Aorta (tissue), 5 donors: Measurements from ENCODE around the gene KIFC3. TPM values are rescaled to one million over a fixed set of nuclear protein-coding genes. Genes with fewer than 3 reads are reported as not detected.
"Not testable (repeated sequence)": the region's sequence is repeated elsewhere in the genome, so short reads cannot be mapped to it uniquely, and the experiment has no call there.

Experiments used
- ATAC-seq: fragments of 200-7000 bp; cut with Tn5 transposase; one replicate; pipeline ENCODE4 v1.9.1; 2022; ENCODE audit warnings: moderate library complexity; ENCODE audit not compliant: low FRiP score
- DNase-seq, 2 donors: peaks; one replicate each; pipeline ENCODE4 v3.0.0-alpha.2; 2020
- H3K27ac ChIP-seq, 2 donors: one replicate each; pipeline ENCODE4 v1.5.1; 2013; ENCODE audit warnings: low read length in 2 of 2, mild to moderate bottlenecking in 2 of 2, moderate library complexity in 2 of 2, control low read depth in 1 of 2, inconsistent platforms in 1 of 2, low read depth in 1 of 2
- H3K27me3 ChIP-seq, 2 donors: one replicate each; pipeline ENCODE4 v1.6.1; 2013; ENCODE audit warnings: control low read depth in 1 of 2, low read length in 1 of 2, mild to moderate bottlenecking in 1 of 2, moderate library complexity in 1 of 2; ENCODE audit not compliant: insufficient read depth in 2 of 2, control insufficient read depth in 1 of 2
- H3K36me3 ChIP-seq, 2 donors: one replicate each; pipeline ENCODE4 v1.6.1; 2013; ENCODE audit warnings: control low read depth in 1 of 2, low read length in 1 of 2, mild to moderate bottlenecking in 1 of 2; ENCODE audit not compliant: insufficient read depth in 2 of 2, control insufficient read depth in 1 of 2
- H3K4me1 ChIP-seq, 2 donors: one replicate each; pipeline ENCODE4 v1.6.1; 2013; ENCODE audit warnings: low read length in 2 of 2, control low read depth in 1 of 2, mild to moderate bottlenecking in 1 of 2, moderate library complexity in 1 of 2; ENCODE audit not compliant: insufficient read depth in 2 of 2, control insufficient read depth in 1 of 2
- H3K4me3 ChIP-seq, 2 donors: one replicate each; pipeline ENCODE4 v1.5.1; 2013; ENCODE audit warnings: low read length in 2 of 2, control low read depth in 1 of 2, mild to moderate bottlenecking in 1 of 2
- H3K9me3 ChIP-seq: one replicate; pipeline ENCODE4 v1.6.1; 2013; ENCODE audit warnings: mild to moderate bottlenecking, low read length; ENCODE audit not compliant: control insufficient read depth
- WGBS, 2 donors: extraction: QIAGEN DNeasy Blood & Tissue Kit; methylation state at CpG; one replicate each; pipeline ENCODE4 v1.1.7; 2013; 5-methylcytosine and 5-hydroxymethylcytosine counted together
- intact Hi-C, 2 donors: fragments of 100-400 bp; cut with DNase I; formaldehyde crosslinking; loops; one replicate each; pipeline versions ENCODE4 v1.14.2 to v1.15.0; 2022
- polyA plus RNA-seq, 2 donors: library from polyadenylated mRNA; stranded (reverse); fragments of 200-250 nt; gene quantifications; one replicate each; pipeline ENCODE4 v1.2.3, GENCODE V29; 2013
- total RNA-seq, 2 donors: library from RNA; stranded (reverse); fragmentation: NEBNext Ultra II Directional; extraction: Animal tissue kit (Norgen Biotek cat#: 25700); gene quantifications; one replicate each; pipeline ENCODE4 v1.2.1, GENCODE V29; 2021
- donor health status: healthy with polysubstance abuse.
- donor health status: Bipolar disorder and iron deficiency.
- donor health status: DM: no; HTN: no; CAD: no.
- donor health status: DM: no; HTN: no; CAD: no.
- donor health status: DM: yes; HTN: yes; CAD: no.

Gene KIFC3
- total and polyA plus RNA-seq, 4 donors, result 27.4 to 80.1 (median 65.4) TPM

- no peak for ATAC-seq
- H3K4me1 ChIP-seq, result peaks cover 0 to 3% of the 10 kb centered on the region in 2 donors
- 0 to 6% methylated on average over 2 of the region's 2 CpGs for WGBS, 2 donors
- H3K27ac ChIP-seq, result no peak overlapping the region
- no peak for DNase-seq
- H3K4me3 ChIP-seq, result no peak overlapping the region
- no peaks in the 10 kb centered on the region for H3K36me3 ChIP-seq
- H3K27me3 ChIP-seq, result no peaks in the 10 kb centered on the region
- no peaks in the 10 kb centered on the region for H3K9me3 ChIP-seq
- intact Hi-C loops, result no loop called here
Measured at GRCh38 chr16:57732037-57732436, 70.3 kb downstream of the KIFC3 start.

- 63 to 65% methylated on average over 13 of the region's 13 CpGs for WGBS, 2 donors
- H3K36me3 ChIP-seq, result no peaks in the 10 kb centered on the region
- no peak overlapping the region for H3K4me3 ChIP-seq
- no peaks in the 10 kb centered on the region for H3K9me3 ChIP-seq
- no peak overlapping the region for H3K27ac ChIP-seq
- no peaks in the 10 kb centered on the region for H3K4me1 ChIP-seq
- H3K27me3 ChIP-seq, result no peaks in the 10 kb centered on the region
- ATAC-seq (no peak), DNase-seq (peak in 1 of 2 donors; percentile 40)
- intact Hi-C loops, result no loop called here
Measured at GRCh38 chr16:57730771-57731730, 71.2 kb downstream of the KIFC3 start.

GRCh38 chr16:57729852-57730251 lies 72.4 kb downstream of the KIFC3 start:
- DNase-seq, result peak in 1 of 2 donors; percentile 1
- not testable (repeated sequence) for H3K27ac ChIP-seq, H3K4me1 ChIP-seq, H3K4me3 ChIP-seq, H3K27me3 ChIP-seq, H3K9me3 ChIP-seq, H3K36me3 ChIP-seq, ATAC-seq
- 91 to 97% methylated on average over 6 of the region's 6 CpGs for WGBS, 2 donors
- intact Hi-C loops, result loop anchor here in 1 of 2 donors (10.0 kb wide), 1 partner anchor 155 kb away; no protein-coding TSS in a partner anchor

- DNase-seq (peak in 1 of 2 donors; percentile 3), ATAC-seq (no peak)
- H3K9me3 ChIP-seq, result no peaks in the 10 kb centered on the region
- no peaks in the 10 kb centered on the region for H3K36me3 ChIP-seq
- H3K27me3 ChIP-seq, result no peaks in the 10 kb centered on the region
- H3K4me3 ChIP-seq, result no peak overlapping the region
- intact Hi-C loops, result loop anchor here in 1 of 2 donors (10.0 kb wide), 1 partner anchor 154 kb away; no protein-coding TSS in a partner anchor
- no peak overlapping the region for H3K27ac ChIP-seq
- WGBS, 2 donors, result 89 to 94% methylated on average over 1 of the region's 1 CpG
- H3K4me1 ChIP-seq, result no peaks in the 10 kb centered on the region
Measured at GRCh38 chr16:57729182-57729484, 73.2 kb downstream of the KIFC3 start.

GRCh38 chr16:57728336-57729181 lies 73.7 kb downstream of the KIFC3 start:
- intact Hi-C loops, result loop anchor here in 1 of 2 donors (10.0 kb wide), 1 partner anchor 154 kb away; no protein-coding TSS in a partner anchor
- Histone ChIP-seq H3K4me3 (no peak overlapping the region), H3K27me3 (no peaks in the 10 kb centered on the region), H3K27ac (no peak overlapping the region), H3K36me3 (no peaks in the 10 kb centered on the region), H3K4me1 (no peaks in the 10 kb centered on the region), H3K9me3 (no peaks in the 10 kb centered on the region)
- peak in 1 of 2 donors; percentile 49 for DNase-seq
- 95 to 98% methylated on average over 14 of the region's 14 CpGs for WGBS, 2 donors
- no peak for ATAC-seq

GRCh38 chr16:57727610-57728009 lies 74.7 kb downstream of the KIFC3 start:
- no peaks in the 10 kb centered on the region for H3K9me3 ChIP-seq
- peak in 1 of 2 donors; percentile 7 for DNase-seq
- H3K4me1 ChIP-seq, result no peaks in the 10 kb centered on the region
- no peak overlapping the region for H3K27ac ChIP-seq
- H3K4me3 ChIP-seq, result no peak overlapping the region
- H3K27me3 ChIP-seq, result no peaks in the 10 kb centered on the region
- no peak for ATAC-seq
- WGBS, 2 donors, result 63 to 64% methylated on average over 4 of the region's 4 CpGs
- H3K36me3 ChIP-seq, result no peaks in the 10 kb centered on the region
- intact Hi-C loops, result loop anchor here in 1 of 2 donors (10.0 kb wide), 1 partner anchor 153 kb away; no protein-coding TSS in a partner anchor

GRCh38 chr16:57726433-57726947 lies 75.8 kb downstream of the KIFC3 start:
- intact Hi-C loops, result loop anchor here in 1 of 2 donors (10.0 kb wide), 1 partner anchor 152 kb away; no protein-coding TSS in a partner anchor
- Histone ChIP-seq H3K36me3 (no peaks in the 10 kb centered on the region), H3K9me3 (no peaks in the 10 kb centered on the region), H3K4me3 (no peak overlapping the region), H3K4me1 (no peaks in the 10 kb centered on the region), H3K27me3 (no peaks in the 10 kb centered on the region), H3K27ac (no peak overlapping the region)
- no peak for ATAC-seq
- DNase-seq, result peak in 1 of 2 donors; percentile 22
- WGBS, 2 donors, result 75 to 85% methylated on average over 7 of the region's 7 CpGs

- WGBS, 2 donors, result 90 to 91% methylated on average over 30 of the region's 30 CpGs
- ATAC-seq, result no peak
- Histone ChIP-seq H3K9me3 (no peaks in the 10 kb centered on the region), H3K27ac (no peak overlapping the region), H3K27me3 (no peaks in the 10 kb centered on the region), H3K4me1 (no peaks in the 10 kb centered on the region), H3K36me3 (no peaks in the 10 kb centered on the region), H3K4me3 (no peak overlapping the region)
- DNase-seq, result peak in 1 of 2 donors; percentile 64
- intact Hi-C loops, result loop anchor here in 1 of 2 donors (10.0 kb wide), 1 partner anchor 151 kb away; no protein-coding TSS in a partner anchor
Measured at GRCh38 chr16:57725976-57726375, 76.3 kb downstream of the KIFC3 start.
